Body of pancreas (tissue), 4 donors: Measurements from ENCODE around the gene ACE.

ENCODE experiments used
- CTCF ChIP-seq, 7 experiments: fragments of 450-650 bp in 4 of 7; fragments of 200-600 bp in 3 of 7; sonication (generic) in 3 of 7; IDR thresholded peaks; one replicate each; pipeline ENCODE4 v1.5.1; 2016 to 2019; ENCODE audit warnings: antibody characterized with exemption in 7 of 7
- POLR2A ChIP-seq, 3 donors: fragments of 450-650 bp; IDR thresholded peaks; one replicate each; pipeline ENCODE4 v1.6.1; 2016; ENCODE audit warnings: antibody characterized with exemption in 3 of 3, mild to moderate bottlenecking in 2 of 3

DNA sequence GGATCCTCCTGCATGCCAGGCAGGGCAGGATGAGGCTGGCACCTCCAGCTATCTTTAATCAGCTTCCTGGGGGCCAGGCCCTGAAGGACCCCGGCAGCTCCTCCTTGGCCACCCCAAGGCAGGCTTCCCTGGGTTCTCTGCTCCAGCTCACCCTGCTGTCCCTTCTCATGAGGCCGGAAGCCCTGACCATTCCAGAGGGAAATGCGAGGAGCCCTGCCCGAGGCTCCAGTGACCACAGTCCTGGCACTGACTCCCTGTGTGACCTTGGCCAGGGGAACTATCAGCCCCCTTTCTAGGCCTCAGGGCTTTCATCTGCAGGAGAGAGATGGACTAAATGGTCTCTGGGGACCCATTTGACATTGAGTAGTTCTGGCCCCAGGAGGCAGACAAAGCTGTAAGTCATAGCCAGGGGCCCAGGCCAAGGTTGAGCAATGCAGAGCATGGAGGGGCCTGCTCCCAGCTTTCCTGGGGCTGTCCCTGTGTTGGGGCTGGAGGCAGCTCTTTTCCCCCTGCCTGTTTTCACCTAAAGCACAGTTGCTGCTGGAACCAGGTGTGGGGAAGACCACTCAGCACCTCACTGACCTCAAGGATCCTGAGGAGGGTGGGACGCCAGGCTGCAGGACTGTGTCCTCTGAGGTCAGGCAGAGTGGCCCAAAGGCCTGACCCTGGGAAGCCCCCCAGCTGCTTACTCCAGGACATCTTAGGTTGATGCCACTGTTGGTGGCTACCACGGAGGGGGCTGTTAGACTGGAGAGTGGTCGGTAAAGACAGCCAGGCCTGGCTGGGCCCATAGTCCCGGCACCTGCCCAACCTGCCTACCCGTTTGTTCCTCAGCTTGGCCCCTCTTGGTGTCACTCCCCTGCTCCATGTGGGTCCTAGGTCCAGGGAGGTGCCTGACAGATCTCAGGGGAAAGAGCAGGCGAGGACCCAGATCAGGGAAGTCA, 54.4 kb downstream of the ACE start:
- TF ChIP-seq CTCF (IDR thresholded peaks at IDR 0.05) (no peak), POLR2A (IDR thresholded peaks at IDR 0.05) (no peak)
